Lung (tissue), 12 donors: Measurements from ENCODE around the gene TIAM2. TPM values are rescaled to one million over a fixed set of nuclear protein-coding genes. Genes with fewer than 3 reads are reported as not detected.
"Not testable (repeated sequence)": the region's sequence is repeated elsewhere in the genome, so short reads cannot be mapped to it uniquely, and the experiment has no call there.

Source experiments
- ATAC-seq: fragments of 200-7000 bp; cut with Tn5 transposase; one replicate; pipeline ENCODE4 v1.9.1; 2020; ENCODE audit warnings: moderate number of reproducible peaks; ENCODE audit not compliant: insufficient read depth, low FRiP score
- DNase-seq, 3 donors: peaks; one replicate each; pipeline ENCODE4 v3.0.0-alpha.2; 2013 to 2017
- H3K27ac ChIP-seq, 2 donors: one replicate each; pipeline ENCODE4 v1.5.1; 2013; ENCODE audit warnings: mild to moderate bottlenecking in 2 of 2, moderate library complexity in 2 of 2, control low read depth in 1 of 2, inconsistent platforms in 1 of 2, low read depth in 1 of 2, low read length in 1 of 2
- H3K27me3 ChIP-seq, 3 donors: one replicate each; pipeline ENCODE4 v1.5.1; 2013; ENCODE audit warnings: low read length in 2 of 3; ENCODE audit not compliant: control insufficient read depth in 3 of 3, insufficient read depth in 3 of 3
- H3K36me3 ChIP-seq, 4 donors: one replicate each; pipeline ENCODE4 v1.5.1; 2013; ENCODE audit warnings: low read length in 4 of 4, mild to moderate bottlenecking in 1 of 4, moderate library complexity in 1 of 4; ENCODE audit not compliant: control insufficient read depth in 4 of 4, insufficient read depth in 4 of 4
- H3K4me1 ChIP-seq, 5 donors: one replicate each; pipeline ENCODE4 v1.5.1; 2013; ENCODE audit warnings: low read length in 5 of 5, mild to moderate bottlenecking in 2 of 5, moderate library complexity in 1 of 5; ENCODE audit not compliant: control insufficient read depth in 5 of 5, insufficient read depth in 5 of 5
- H3K4me3 ChIP-seq: one replicate; pipeline ENCODE4 v1.5.1; 2013; ENCODE audit warnings: mild to moderate bottlenecking, control low read depth, moderate library complexity
- H3K9ac ChIP-seq, 2 donors: one replicate each; pipeline ENCODE4 v1.5.1; 2013; ENCODE audit warnings: low read length in 2 of 2, control low read depth in 1 of 2; ENCODE audit not compliant: insufficient read depth in 1 of 2
- H3K9me3 ChIP-seq, 4 donors: one replicate each; pipeline ENCODE4 v1.5.1; 2013; ENCODE audit warnings: low read length in 3 of 4, mild to moderate bottlenecking in 1 of 4, moderate library complexity in 1 of 4; ENCODE audit not compliant: control insufficient read depth in 4 of 4, insufficient read depth in 3 of 4
- CTCF ChIP-seq: IDR thresholded peaks from 2 replicates; pipeline ENCODE4 v1.5.1; 2012; ENCODE audit warnings: mild to moderate bottlenecking; ENCODE audit errors: control extremely low read depth, extremely low read depth
- WGBS, 2 donors: extraction: QIAGEN DNeasy Blood & Tissue Kit; methylation state at CpG; one replicate each; pipeline ENCODE4 v1.1.7; 2013; 5-methylcytosine and 5-hydroxymethylcytosine counted together
- polyA plus RNA-seq, 2 donors: library from polyadenylated mRNA; stranded (reverse); fragments of 200-250 nt; gene quantifications; one replicate each; pipeline ENCODE4 v1.2.1, GENCODE V29; 2013
- total RNA-seq, 2 donors: library from RNA; depleted of rRNA in 1 of 2; stranded (reverse); fragments of >200 nt in 1 of 2; gene quantifications; one replicate each; pipeline ENCODE4 v1.2.1, GENCODE V29; 2014 to 2021
- donor health status: control.
- donor health status: control.
- donor health status: Bipolar disorder and iron deficiency.
- donor health status: healthy.
- donor health status: DM: yes; HTN: yes; CAD: no.

The TIAM2 gene
- total and polyA plus RNA-seq, 4 donors, result 1.8 to 17.5 (median 4.1) TPM

DNA sequence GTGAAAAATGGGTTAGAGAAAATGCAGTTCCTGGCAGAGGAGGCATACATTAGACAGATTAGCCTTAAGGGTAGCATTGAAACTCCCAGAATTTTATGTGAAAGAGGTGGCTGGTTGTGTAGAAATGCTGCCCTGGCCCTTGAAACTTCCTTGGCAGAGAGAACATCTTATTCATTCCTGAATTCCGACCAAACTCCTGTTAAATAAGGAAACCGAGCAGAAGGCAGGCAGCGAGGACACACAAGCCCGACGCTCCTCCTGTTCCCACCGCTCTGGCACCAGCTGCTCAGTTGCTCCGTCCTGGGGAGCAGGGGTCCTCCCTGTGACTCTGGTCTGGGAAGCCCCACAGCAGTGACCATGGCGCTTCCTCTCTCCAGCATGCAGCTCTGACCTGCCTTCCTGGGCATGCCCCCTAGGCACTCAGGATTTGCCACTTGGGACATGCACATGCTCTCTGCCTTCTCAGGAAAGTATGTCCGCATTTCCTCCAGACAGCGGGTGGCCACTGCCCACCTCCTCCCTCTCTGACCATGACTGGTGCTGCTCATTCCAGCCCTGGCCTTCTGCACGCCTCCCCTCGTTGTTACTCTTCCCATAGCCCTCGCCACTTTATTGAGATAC, 233.5 kb downstream of the TIAM2 start:
- Histone ChIP-seq H3K27ac (no peak overlapping the region), H3K27me3 (no peaks in the 10 kb centered on the region), H3K36me3 (no peaks in the 10 kb centered on the region), H3K4me3 (no peak overlapping the region), H3K9ac (no peak overlapping the region), H3K4me1 (peaks cover 0 to 13% (median 0%) of the 10 kb centered on the region in 5 donors), H3K9me3 (peaks cover 0 to 2% (median 0%) of the 10 kb centered on the region in 4 donors)
- ATAC-seq, result no peak
- WGBS, 2 donors, result 80 to 82% methylated on average over 13 of the region's 13 CpGs
- peak; percentile 40 to 82 (median 78) for DNase-seq
- TF ChIP-seq CTCF, result no peak

GRCh38 chr6:155230975-155231374, 235.9 kb downstream of the TIAM2 start:
- 80 to 90% methylated on average over 4 of the region's 4 CpGs for WGBS, 2 donors
- H3K9ac ChIP-seq, H3K27me3 ChIP-seq, H3K27ac ChIP-seq, DNase-seq, H3K4me3 ChIP-seq, H3K36me3 ChIP-seq, H3K9me3 ChIP-seq, ATAC-seq: not testable (repeated sequence)
- peaks cover 0 to 23% (median 4%) of the 10 kb centered on the region in 5 donors for H3K4me1 ChIP-seq

GRCh38 chr6:155232848-155233247, 237.7 kb downstream of the TIAM2 start:
- H3K9me3 ChIP-seq, result peaks cover 0 to 4% (median 1%) of the 10 kb centered on the region in 4 donors
- H3K36me3 ChIP-seq, result no peaks in the 10 kb centered on the region
- WGBS, 2 donors, result 89 to 94% methylated on average over 6 of the region's 6 CpGs
- no peak for ATAC-seq
- H3K27me3 ChIP-seq, result no peaks in the 10 kb centered on the region
- no peak overlapping the region for H3K4me3 ChIP-seq
- TF ChIP-seq CTCF, result no peak
- DNase-seq, result no peak
- no peak overlapping the region for H3K9ac ChIP-seq
- no peak overlapping the region for H3K27ac ChIP-seq
- peaks cover 0 to 23% (median 4%) of the 10 kb centered on the region in 5 donors for H3K4me1 ChIP-seq

GRCh38 chr6:155234167-155234566, 239.1 kb downstream of the TIAM2 start:
- H3K4me3 ChIP-seq, result no peak overlapping the region
- no peak overlapping the region for H3K9ac ChIP-seq
- no peak overlapping the region for H3K27ac ChIP-seq
- H3K27me3 ChIP-seq, result no peaks in the 10 kb centered on the region
- DNase-seq (no peak), ATAC-seq (no peak)
- 73 to 89% methylated on average over 4 of the region's 4 CpGs for WGBS, 2 donors
- TF ChIP-seq CTCF, result no peak
- peaks cover 0 to 10% (median 0%) of the 10 kb centered on the region in 5 donors for H3K4me1 ChIP-seq
- peaks cover 0 to 7% (median 1%) of the 10 kb centered on the region in 4 donors for H3K9me3 ChIP-seq
- H3K36me3 ChIP-seq, result no peaks in the 10 kb centered on the region
